HG02943 (cell line): ENCODE data around the gene DNAJB6.

Experiments used
- ATAC-seq: cut with Tn5 transposase; IDR thresholded peaks from one replicate; pipeline ENCODE4 v1.9.1; 2021; ENCODE audit warnings: mild to moderate bottlenecking, low read depth, moderate library complexity; ENCODE audit not compliant: unreplicated experiment

The DNAJB6 gene

GRCh38 chr7:157461573-157462418 lies 125.0 kb downstream of the DNAJB6 start:
- ATAC-seq, result no peak

GRCh38 chr7:157462419-157462771 lies 125.6 kb downstream of the DNAJB6 start:
- no peak for ATAC-seq

- ATAC-seq, result no peak
Observed at GRCh38 chr7:157462840-157463239, 126.0 kb downstream of the DNAJB6 start.

GRCh38 chr7:157463245-157463644 lies 126.4 kb downstream of the DNAJB6 start:
- no peak for ATAC-seq

GRCh38 chr7:157464111-157464970 lies 127.5 kb downstream of the DNAJB6 start:
- no peak for ATAC-seq

GRCh38 chr7:157464971-157465886 lies 128.4 kb downstream of the DNAJB6 start:
- ATAC-seq, result no peak

- no peak for ATAC-seq
Observed at GRCh38 chr7:157465891-157466866, 129.4 kb downstream of the DNAJB6 start.

- ATAC-seq, result no peak
Observed at GRCh38 chr7:157466867-157467261, 130.1 kb downstream of the DNAJB6 start.
